BLaER1 (cell line): ENCODE data around the gene PTPN14.
"Not testable (repeated sequence)": the region's sequence is repeated elsewhere in the genome, so short reads cannot be mapped to it uniquely, and the experiment has no call there.

Source experiments
- H3K27ac ChIP-seq: shearing (Covaris generic); formaldehyde crosslinking; 2 replicates; pipeline ENCODE4 v1.8.1; 2022
- H3K27me3 ChIP-seq: shearing (Covaris generic); formaldehyde crosslinking; 2 replicates; pipeline ENCODE4 v1.8.1; 2022
- H3K36me3 ChIP-seq: shearing (Covaris generic); formaldehyde crosslinking; 2 replicates; pipeline ENCODE4 v1.8.1; 2022
- H3K4me1 ChIP-seq: shearing (Covaris generic); formaldehyde crosslinking; 2 replicates; pipeline ENCODE4 v1.8.1; 2022
- H3K4me2 ChIP-seq: shearing (Covaris generic); formaldehyde crosslinking; 2 replicates; pipeline ENCODE4 v1.8.1; 2022
- H3K4me3 ChIP-seq: shearing (Covaris generic); formaldehyde crosslinking; 2 replicates; pipeline ENCODE4 v1.8.1; 2022
- H3K9ac ChIP-seq: shearing (Covaris generic); formaldehyde crosslinking; 2 replicates; pipeline ENCODE4 v1.8.1; 2022
- H3K9me3 ChIP-seq: shearing (Covaris generic); formaldehyde crosslinking; 2 replicates; pipeline ENCODE4 v1.8.1; 2022
- H4K20me1 ChIP-seq: shearing (Covaris generic); formaldehyde crosslinking; 2 replicates; pipeline ENCODE4 v1.8.1; 2022
- Cebpa-rat ChIP-seq: shearing (Covaris generic); IDR thresholded peaks from 2 replicates; pipeline ENCODE4 v1.8.1; 2022

PTPN14 gene

GRCh38 chr1:214551436-214552173, at the start of gene PTPN14:
Gene PTPN14 (minus strand): TSS chr1:214551602. CDS start chr1:214464803, 86,799 bp downstream.
- no peaks in the 10 kb centered on the region for H3K36me3 ChIP-seq
- H3K9me3 ChIP-seq, result no peaks in the 10 kb centered on the region
- H3K4me2 ChIP-seq, result peak within 1 kb of the TSS; percentile 91
- H3K27ac ChIP-seq, result 0 out of 2 replicates have a peak within 1 kb of the TSS, but pooled peaks have one; percentile 4
- H3K27me3 ChIP-seq, result peaks cover 34% of the 10 kb centered on the region
- peak within 1 kb of the TSS; percentile 76 for H3K4me3 ChIP-seq
- no peak for TF ChIP-seq Cebpa-rat
- H3K4me1 ChIP-seq, result 0 out of 2 replicates have a peak, but pooled peaks cover 9% of the 10 kb centered on the region
- H3K9ac ChIP-seq, result peak within 1 kb of the TSS; percentile 73
- no peaks in the 10 kb centered on the region for H4K20me1 ChIP-seq

- Histone ChIP-seq H3K27ac (no peak overlapping the region), H3K4me2 (no peak overlapping the region), H3K9ac (no peak overlapping the region), H3K9me3 (peaks cover 1% of the 10 kb centered on the region; the same call in 1 of the 2 replicates), H4K20me1 (no peaks in the 10 kb centered on the region), H3K4me3 (no peak overlapping the region), H3K27me3 (no peaks in the 10 kb centered on the region), H3K36me3 (no peaks in the 10 kb centered on the region), H3K4me1 (no peaks in the 10 kb centered on the region)
- TF ChIP-seq Cebpa-rat, result no peak
Observed at GRCh38 chr1:214593158-214593557, 41.8 kb upstream of the PTPN14 start.

DNA sequence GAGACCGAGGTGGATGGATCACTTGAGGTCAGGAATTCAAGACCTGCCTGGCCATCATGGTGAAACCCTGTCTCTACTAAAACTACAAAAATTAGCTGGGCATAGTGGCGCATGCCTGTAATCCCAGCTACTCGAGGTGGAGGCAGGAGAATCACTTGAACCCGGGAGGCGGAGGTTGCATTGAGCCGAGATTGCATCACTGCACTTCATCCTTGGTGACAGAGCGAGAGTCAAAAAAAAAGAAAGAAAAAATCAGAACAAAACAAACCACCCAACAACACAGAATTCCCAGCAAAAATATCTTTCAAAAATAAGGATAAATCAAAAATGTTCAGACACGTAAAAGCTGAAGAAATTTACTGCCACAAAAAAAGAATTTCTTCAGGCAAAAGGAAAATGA, 40.5 kb upstream of the PTPN14 start:
- H3K4me2 ChIP-seq, H3K27ac ChIP-seq, H3K4me1 ChIP-seq, H3K36me3 ChIP-seq, H3K27me3 ChIP-seq, H3K9ac ChIP-seq, H3K4me3 ChIP-seq, H4K20me1 ChIP-seq, H3K9me3 ChIP-seq: not testable (repeated sequence)

DNA sequence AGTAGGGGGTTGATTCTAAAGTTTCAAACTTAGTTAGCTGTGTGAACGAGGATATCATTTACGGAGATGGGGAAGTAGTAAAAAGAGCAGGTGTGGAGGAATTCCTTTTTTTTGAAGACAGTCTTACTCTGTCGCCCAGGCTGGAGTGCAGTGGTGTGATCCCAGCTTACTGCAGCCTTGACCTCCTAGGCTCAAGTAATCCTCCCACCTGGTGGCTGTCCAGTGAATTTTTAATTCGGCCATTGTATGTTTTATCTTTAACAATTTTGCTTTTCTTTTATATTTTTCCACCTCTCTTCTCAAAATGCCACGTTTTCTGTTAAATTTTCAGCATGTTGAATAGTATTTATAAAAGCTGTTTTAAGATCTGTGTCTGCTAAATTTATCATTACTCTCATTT, 39.3 kb upstream of the PTPN14 start:
- Histone ChIP-seq H3K27me3 (no peaks in the 10 kb centered on the region), H4K20me1 (no peaks in the 10 kb centered on the region), H3K9me3 (no peaks in the 10 kb centered on the region), H3K4me1 (no peaks in the 10 kb centered on the region), H3K36me3 (no peaks in the 10 kb centered on the region), H3K4me2 (no peak overlapping the region), H3K4me3 (no peak overlapping the region), H3K9ac (no peak overlapping the region), H3K27ac (no peak overlapping the region)
- TF ChIP-seq Cebpa-rat, result no peak

DNA sequence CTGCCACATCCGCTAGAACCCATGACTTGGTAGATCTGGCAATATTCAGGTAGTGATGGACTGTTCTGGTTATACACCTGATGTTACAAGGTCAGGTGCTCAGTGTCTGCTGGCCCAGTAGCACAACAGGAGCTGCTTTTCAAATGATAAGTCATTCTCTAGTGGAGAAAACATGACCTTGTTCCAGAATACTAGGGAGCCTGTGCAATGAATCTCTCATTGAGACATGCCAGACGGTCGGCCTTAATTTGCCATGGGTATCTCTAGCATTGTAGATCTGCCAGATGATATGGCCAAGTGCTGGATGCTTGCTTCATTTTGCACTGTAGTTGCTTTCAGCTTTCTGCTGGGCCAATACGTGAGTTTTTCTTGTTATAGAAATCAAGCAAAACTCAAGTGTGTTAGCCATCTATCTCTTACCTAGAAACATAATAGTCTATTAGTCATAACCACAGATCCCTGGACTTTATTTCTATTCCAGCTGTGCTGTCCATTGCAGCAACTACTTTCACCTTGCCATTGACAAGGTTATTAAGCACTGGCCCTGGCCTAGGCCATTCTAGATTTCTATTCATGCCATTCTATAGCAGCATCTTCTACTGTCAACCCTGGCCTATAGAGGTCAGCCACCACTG, 37.7 kb upstream of the PTPN14 start:
- no peak overlapping the region for H3K4me3 ChIP-seq
- no peaks in the 10 kb centered on the region for H3K4me1 ChIP-seq
- H3K4me2 ChIP-seq, result no peak overlapping the region
- no peak overlapping the region for H3K9ac ChIP-seq
- no peaks in the 10 kb centered on the region for H3K9me3 ChIP-seq
- H3K27ac ChIP-seq, result no peak overlapping the region
- H3K27me3 ChIP-seq, result no peaks in the 10 kb centered on the region
- no peak for TF ChIP-seq Cebpa-rat
- H4K20me1 ChIP-seq, result no peaks in the 10 kb centered on the region
- H3K36me3 ChIP-seq, result no peaks in the 10 kb centered on the region

DNA sequence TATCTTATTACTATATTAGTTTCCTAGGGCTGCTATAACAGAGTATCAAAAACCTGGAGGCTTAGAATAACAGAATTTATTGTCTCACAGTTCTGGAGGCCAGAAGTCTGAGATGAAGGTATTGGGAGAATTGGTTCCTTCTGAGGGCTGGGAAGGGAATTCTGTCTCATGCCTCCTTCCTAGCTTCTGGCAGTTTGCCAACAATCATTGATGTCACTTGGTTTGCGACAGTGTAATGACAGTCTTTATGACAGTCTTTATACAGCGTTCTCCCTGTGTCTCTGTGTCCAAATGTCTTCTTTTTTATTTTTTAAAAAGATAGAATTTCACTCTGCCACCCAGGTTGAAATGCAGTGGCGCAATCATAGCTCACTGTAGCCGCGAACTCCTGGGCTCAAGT, 35.8 kb upstream of the PTPN14 start:
- no peak overlapping the region for H3K9ac ChIP-seq
- H3K27ac ChIP-seq, result no peak overlapping the region
- no peaks in the 10 kb centered on the region for H4K20me1 ChIP-seq
- H3K36me3 ChIP-seq, result no peaks in the 10 kb centered on the region
- no peaks in the 10 kb centered on the region for H3K4me1 ChIP-seq
- H3K9me3 ChIP-seq, result no peaks in the 10 kb centered on the region
- H3K27me3 ChIP-seq, result no peaks in the 10 kb centered on the region
- no peak for TF ChIP-seq Cebpa-rat
- no peak overlapping the region for H3K4me3 ChIP-seq
- no peak overlapping the region for H3K4me2 ChIP-seq

- Histone ChIP-seq H3K27me3 (no peaks in the 10 kb centered on the region), H3K9me3 (no peaks in the 10 kb centered on the region), H3K4me1 (no peaks in the 10 kb centered on the region), H3K9ac (no peak overlapping the region), H3K27ac (no peak overlapping the region), H3K36me3 (no peaks in the 10 kb centered on the region), H3K4me3 (no peak overlapping the region), H3K4me2 (no peak overlapping the region), H4K20me1 (no peaks in the 10 kb centered on the region)
- TF ChIP-seq Cebpa-rat, result no peak
Observed at GRCh38 chr1:214586621-214587020, 35.2 kb upstream of the PTPN14 start.

GRCh38 chr1:214584805-214585766, 33.7 kb upstream of the PTPN14 start:
- no peak overlapping the region for H3K4me2 ChIP-seq
- TF ChIP-seq Cebpa-rat, result no peak
- no peaks in the 10 kb centered on the region for H3K4me1 ChIP-seq
- no peaks in the 10 kb centered on the region for H3K27me3 ChIP-seq
- no peaks in the 10 kb centered on the region for H3K9me3 ChIP-seq
- H3K4me3 ChIP-seq, result no peak overlapping the region
- H3K9ac ChIP-seq, result no peak overlapping the region
- no peak overlapping the region for H3K27ac ChIP-seq
- H4K20me1 ChIP-seq, result no peaks in the 10 kb centered on the region
- H3K36me3 ChIP-seq, result no peaks in the 10 kb centered on the region

- Histone ChIP-seq H3K9ac (no peak overlapping the region), H3K27ac (no peak overlapping the region), H3K4me2 (no peak overlapping the region), H4K20me1 (no peaks in the 10 kb centered on the region), H3K4me1 (peaks cover 8% of the 10 kb centered on the region), H3K4me3 (no peak overlapping the region), H3K9me3 (no peaks in the 10 kb centered on the region), H3K27me3 (no peaks in the 10 kb centered on the region), H3K36me3 (no peaks in the 10 kb centered on the region)
- TF ChIP-seq Cebpa-rat, result no peak
Observed at GRCh38 chr1:214583824-214584554, 32.6 kb upstream of the PTPN14 start.
